Measurements from ENCODE around the gene CTXND1.

CTXND1 gene

GRCh38 chr15:80208758-80209734 lies 43.0 kb downstream of the CTXND1 start:
- H3K9ac ChIP-seq (ENCODE audit: low read depth, low read length), result no peak overlapping the region
- H3K36me3 ChIP-seq (ENCODE audit: insufficient read depth, low read length), result no peaks in the 10 kb centered on the region
- no peaks in the 10 kb centered on the region for H3K9me3 ChIP-seq (ENCODE audit: control insufficient read depth, insufficient read depth, low read length)
- H3K4me1 ChIP-seq (ENCODE audit: insufficient read depth, low read length), result no peaks in the 10 kb centered on the region

GRCh38 chr15:80207887-80208286 lies 44.1 kb downstream of the CTXND1 start:
- Histone ChIP-seq H3K9me3 (ENCODE audit: control insufficient read depth, insufficient read depth, low read length) (no peaks in the 10 kb centered on the region), H3K36me3 (ENCODE audit: insufficient read depth, low read length) (no peaks in the 10 kb centered on the region), H3K4me1 (ENCODE audit: insufficient read depth, low read length) (no peaks in the 10 kb centered on the region), H3K9ac (ENCODE audit: low read depth, low read length) (no peak overlapping the region)

- no peaks in the 10 kb centered on the region for H3K36me3 ChIP-seq (ENCODE audit: insufficient read depth, low read length)
- H3K9me3 ChIP-seq (ENCODE audit: control insufficient read depth, insufficient read depth, low read length), result no peaks in the 10 kb centered on the region
- peaks cover 4% of the 10 kb centered on the region for H3K4me1 ChIP-seq (ENCODE audit: insufficient read depth, low read length)
- no peak overlapping the region for H3K9ac ChIP-seq (ENCODE audit: low read depth, low read length)
Measured at GRCh38 chr15:80204231-80204630, 47.8 kb downstream of the CTXND1 start.

- no peak overlapping the region for H3K9ac ChIP-seq (ENCODE audit: low read depth, low read length)
Measured at GRCh38 chr15:80203361-80203885, 48.6 kb downstream of the CTXND1 start.

GRCh38 chr15:80202641-80203360 lies 49.2 kb downstream of the CTXND1 start:
- Histone ChIP-seq H3K9ac (ENCODE audit: low read depth, low read length) (no peak overlapping the region), H3K4me1 (ENCODE audit: insufficient read depth, low read length) (peaks cover 7% of the 10 kb centered on the region), H3K36me3 (ENCODE audit: insufficient read depth, low read length) (no peaks in the 10 kb centered on the region), H3K9me3 (ENCODE audit: control insufficient read depth, insufficient read depth, low read length) (no peaks in the 10 kb centered on the region)

More at GRCh38 chr15:80203361-80203885, 48.6 kb downstream of the CTXND1 start:
- H3K4me1 ChIP-seq (ENCODE audit: insufficient read depth, low read length), result peaks cover 7% of the 10 kb centered on the region
- no peaks in the 10 kb centered on the region for H3K36me3 ChIP-seq (ENCODE audit: insufficient read depth, low read length)
- H3K9me3 ChIP-seq (ENCODE audit: control insufficient read depth, insufficient read depth, low read length), result no peaks in the 10 kb centered on the region

GRCh38 chr15:80202016-80202315 lies 50.0 kb downstream of the CTXND1 start:
- Histone ChIP-seq H3K4me1 (ENCODE audit: insufficient read depth, low read length) (peaks cover 7% of the 10 kb centered on the region), H3K9ac (ENCODE audit: low read depth, low read length) (no peak overlapping the region), H3K36me3 (ENCODE audit: insufficient read depth, low read length) (no peaks in the 10 kb centered on the region), H3K9me3 (ENCODE audit: control insufficient read depth, insufficient read depth, low read length) (no peaks in the 10 kb centered on the region)

GRCh38 chr15:80201256-80202015 lies 50.6 kb downstream of the CTXND1 start:
- Histone ChIP-seq H3K9me3 (ENCODE audit: control insufficient read depth, insufficient read depth, low read length) (no peaks in the 10 kb centered on the region), H3K36me3 (ENCODE audit: insufficient read depth, low read length) (no peaks in the 10 kb centered on the region), H3K4me1 (ENCODE audit: insufficient read depth, low read length) (peaks cover 7% of the 10 kb centered on the region), H3K9ac (ENCODE audit: low read depth, low read length) (no peak overlapping the region)

GRCh38 chr15:80199869-80200268 lies 52.1 kb downstream of the CTXND1 start:
- Histone ChIP-seq H3K36me3 (ENCODE audit: insufficient read depth, low read length) (no peaks in the 10 kb centered on the region), H3K4me1 (ENCODE audit: insufficient read depth, low read length) (peaks cover 7% of the 10 kb centered on the region), H3K9me3 (ENCODE audit: control insufficient read depth, insufficient read depth, low read length) (no peaks in the 10 kb centered on the region)

GRCh38 chr15:80199366-80199765 lies 52.6 kb downstream of the CTXND1 start:
- no peaks in the 10 kb centered on the region for H3K36me3 ChIP-seq (ENCODE audit: insufficient read depth, low read length)
- H3K9ac ChIP-seq (ENCODE audit: low read depth, low read length), result no peak overlapping the region
- peaks cover 7% of the 10 kb centered on the region for H3K4me1 ChIP-seq (ENCODE audit: insufficient read depth, low read length)
- H3K9me3 ChIP-seq (ENCODE audit: control insufficient read depth, insufficient read depth, low read length), result no peaks in the 10 kb centered on the region

More at GRCh38 chr15:80199869-80200268, 52.1 kb downstream of the CTXND1 start:
- H3K9ac ChIP-seq (ENCODE audit: low read depth, low read length), result no peak overlapping the region

- Histone ChIP-seq H3K9me3 (ENCODE audit: control insufficient read depth, insufficient read depth, low read length) (no peaks in the 10 kb centered on the region), H3K9ac (ENCODE audit: low read depth, low read length) (no peak overlapping the region), H3K36me3 (ENCODE audit: insufficient read depth, low read length) (no peaks in the 10 kb centered on the region), H3K4me1 (ENCODE audit: insufficient read depth, low read length) (peaks cover 7% of the 10 kb centered on the region)
Measured at GRCh38 chr15:80194914-80195313, 57.1 kb downstream of the CTXND1 start.

GRCh38 chr15:80194186-80194585 lies 57.8 kb downstream of the CTXND1 start:
- no peak overlapping the region for H3K9ac ChIP-seq (ENCODE audit: low read depth, low read length)
- H3K4me1 ChIP-seq (ENCODE audit: insufficient read depth, low read length), result peaks cover 3% of the 10 kb centered on the region; the same call in 1 of the 2 replicates
- H3K9me3 ChIP-seq (ENCODE audit: control insufficient read depth, insufficient read depth, low read length), result no peaks in the 10 kb centered on the region
- no peaks in the 10 kb centered on the region for H3K36me3 ChIP-seq (ENCODE audit: insufficient read depth, low read length)

- no peak overlapping the region for H3K9ac ChIP-seq (ENCODE audit: low read depth, low read length)
- H3K9me3 ChIP-seq (ENCODE audit: control insufficient read depth, insufficient read depth, low read length), result no peaks in the 10 kb centered on the region
- H3K36me3 ChIP-seq (ENCODE audit: insufficient read depth, low read length), result no peaks in the 10 kb centered on the region
- H3K4me1 ChIP-seq (ENCODE audit: insufficient read depth, low read length), result peaks cover 9% of the 10 kb centered on the region; the same call in 1 of the 2 replicates
Measured at GRCh38 chr15:80191897-80192595, 60.0 kb downstream of the CTXND1 start.

- peaks cover 9% of the 10 kb centered on the region; the same call in 1 of the 2 replicates for H3K4me1 ChIP-seq (ENCODE audit: insufficient read depth, low read length)
- no peak overlapping the region for H3K9ac ChIP-seq (ENCODE audit: low read depth, low read length)
- H3K36me3 ChIP-seq (ENCODE audit: insufficient read depth, low read length), result no peaks in the 10 kb centered on the region
- no peaks in the 10 kb centered on the region for H3K9me3 ChIP-seq (ENCODE audit: control insufficient read depth, insufficient read depth, low read length)
Measured at GRCh38 chr15:80191198-80191597, 60.8 kb downstream of the CTXND1 start.

All from ES-I3 (cell line).